Measurements from ENCODE around the gene CMKLR1. TPM values are rescaled to one million over a fixed set of nuclear protein-coding genes. Genes with fewer than 3 reads are reported as not detected.

Gene CMKLR1
- total RNA-seq, 1 experiment from 2014 or later, result 0.15 TPM

GRCh38 chr12:108325018-108325358 lies 14.1 kb downstream of the CMKLR1 start:
- Histone ChIP-seq H3K27me3 (ENCODE audit: insufficient read depth, low read length) (peaks cover 43% of the 10 kb centered on the region), H3K36me3 (ENCODE audit: control insufficient read depth in 1 of 2, insufficient read depth in 2 of 2, low read length in 2 of 2) (no peaks in the 10 kb centered on the region), H3K4me2 (ENCODE audit: low read length) (no peak overlapping the region), H3K9me2 (ENCODE audit: insufficient read depth) (no peaks in the 10 kb centered on the region), H3K27ac (ENCODE audit: low read depth, low read length) (no peak overlapping the region), H3K9me3 (ENCODE audit: control insufficient read depth in 1 of 2, insufficient read depth in 1 of 2, low read depth in 1 of 2, low read length in 2 of 2) (no peaks in the 10 kb centered on the region), H2AFZ (ENCODE audit: low read depth, low read length, poor library complexity, severe bottlenecking) (no peak overlapping the region), H3K4me1 (ENCODE audit: control insufficient read depth in 1 of 2, insufficient read depth in 2 of 2, low read length in 2 of 2) (no peaks in the 10 kb centered on the region), H3K4me3 (replicated peaks in 1 of 2; ENCODE audit: low read depth in 1 of 2, low read length in 2 of 2) (no peak overlapping the region), H3K79me2 (ENCODE audit: insufficient read depth, low read length) (no peaks in the 10 kb centered on the region), H3K9ac (ENCODE audit: low read length) (no peak overlapping the region), H4K20me1 (ENCODE audit: insufficient read depth) (no peaks in the 10 kb centered on the region)
- no TSS peak for BruUV-seq (replicated peaks)
- DNase-seq (ENCODE audit: low read depth, low spot score) (no peak), ATAC-seq (no peak)
- RAD21 ChIA-PET (ENCODE audit: low non-redundant PET in 1 of 2, low total read pairs in 2 of 2, uncharacterized antibody in 2 of 2, unreplicated experiment in 2 of 2), result no interaction called here
- TF ChIP-seq ELF1 (IDR thresholded peaks at IDR 0.05; ENCODE audit: borderline replicate concordance, low read depth) (no peak), EZH2 (IDR thresholded peaks at IDR 0.05) (no peak), CBX3 (IDR thresholded peaks at IDR 0.05; ENCODE audit: low read depth) (no peak), POLR2A (IDR thresholded peaks at IDR 0.05; ENCODE audit: borderline replicate concordance, extremely low read depth, insufficient read depth, insufficient read length) (no peak), CEBPB (IDR thresholded peaks at IDR 0.05; ENCODE audit: low read depth) (no peak), RAD21 (IDR thresholded peaks at IDR 0.05; ENCODE audit: low read depth) (no peak), REST (IDR thresholded peaks at IDR 0.05; ENCODE audit: low read depth) (no peak), CTCF (IDR thresholded peaks at IDR 0.05 in 2 of 3, conservative IDR thresholded peaks at IDR 0.05 in 1 of 3; ENCODE audit: borderline replicate concordance in 1 of 3, insufficient read depth in 1 of 3, low read depth in 2 of 3, low read length in 2 of 3) (no peak), SIN3A (IDR thresholded peaks at IDR 0.05; ENCODE audit: low read depth) (no peak), ZBTB33 (IDR thresholded peaks at IDR 0.05; ENCODE audit: extremely low read depth, insufficient replicate concordance, low read length) (no peak), YY1 (IDR thresholded peaks at IDR 0.05; ENCODE audit: extremely low read depth, insufficient replicate concordance, low read depth, low read length) (no peak), FOSL1 (IDR thresholded peaks at IDR 0.05; ENCODE audit: low read depth) (no peak)
- CTCF ChIA-PET, result no interaction called here
- POLR2A ChIA-PET, result no interaction called here
- intact Hi-C loops (cut with micrococcal nuclease), result no loop called here
